NCI-H1105 (cell line): Measurements from ENCODE around the gene PGC.
A peak's percentile ranks its signal among the peaks of the same experiment; 100 is the strongest.

Experiments
- DNase-seq: peaks from one replicate; lab custom pipeline; 2025; lab: John Stamatoyannopoulos, UW

The PGC gene

GRCh38 chr6:41747256-41748101, at the start of gene PGC:
Gene PGC, minus strand, starts transcription at chr6:41747397. Its CDS starts 63 bp downstream, at chr6:41747334.
- DNase-seq: no peak

- no peak for DNase-seq
Measured at GRCh38 chr6:41796474-41796873, 49.3 kb upstream of the PGC start.

GRCh38 chr6:41791984-41792383, 44.8 kb upstream of the PGC start:
- no peak for DNase-seq

- DNase-seq: no peak
Measured at GRCh38 chr6:41791305-41791704, 44.1 kb upstream of the PGC start.

- DNase-seq: no peak
Measured at GRCh38 chr6:41790045-41790444, 42.8 kb upstream of the PGC start.

GRCh38 chr6:41789390-41789724, 42.2 kb upstream of the PGC start:
- DNase-seq: no peak

- DNase-seq: peak; percentile 90
Measured at GRCh38 chr6:41787219-41787917, 40.2 kb upstream of the PGC start, which contains the start of gene TOMM6. Gene TOMM6, plus strand, starts transcription at chr6:41787694. Its CDS starts 4 bp downstream, at chr6:41787698.

- peak; percentile 68 for DNase-seq
Measured at GRCh38 chr6:41786451-41787218, 39.4 kb upstream of the PGC start.

GRCh38 chr6:41785689-41786450, 38.7 kb upstream of the PGC start:
- no peak for DNase-seq

- DNase-seq: no peak
Measured at GRCh38 chr6:41785254-41785653, 38.1 kb upstream of the PGC start.

GRCh38 chr6:41784581-41785171, 37.5 kb upstream of the PGC start:
- DNase-seq: no peak

- no peak for DNase-seq
Measured at GRCh38 chr6:41783106-41783780, 36.0 kb upstream of the PGC start.

- no peak for DNase-seq
Measured at GRCh38 chr6:41781366-41781730, 34.2 kb upstream of the PGC start.

- peak; percentile 35 for DNase-seq
Measured at GRCh38 chr6:41780551-41781365, 33.6 kb upstream of the PGC start, which contains the start of gene PRICKLE4. Gene PRICKLE4, plus strand, starts transcription at chr6:41780782. Its CDS starts 2,692 bp downstream, at chr6:41783474.

- peak; percentile 95 for DNase-seq
Measured at GRCh38 chr6:41779788-41780550, 32.8 kb upstream of the PGC start, which contains the start of gene FRS3. Gene FRS3, minus strand, starts transcription at chr6:41779900. Its CDS starts 2,913 bp downstream, at chr6:41776987.

GRCh38 chr6:41779336-41779735, 32.1 kb upstream of the PGC start:
- no peak for DNase-seq

- DNase-seq: no peak
Measured at GRCh38 chr6:41778895-41779294, 31.7 kb upstream of the PGC start.

GRCh38 chr6:41777551-41778285, 30.5 kb upstream of the PGC start:
- no peak for DNase-seq
